IMR-90 (cell line): ENCODE data around the gene KIF16B.

Experiments used
- CTCF ChIP-seq: conservative IDR thresholded peaks from 2 replicates; pipeline ENCODE4 v1.5.1; 2012; ENCODE audit warnings: mild to moderate bottlenecking, low read depth, low read length, improper control_type of control experiment
- SMC3 ChIP-seq: fragments of 150-350 bp; IDR thresholded peaks from 2 replicates; pipeline ENCODE4 v1.6.1; 2016; ENCODE audit warnings: low read depth, mild to moderate bottlenecking, antibody characterized with exemption, low read length, moderate library complexity
- USF2 ChIP-seq: fragments of 150-350 bp; IDR thresholded peaks from 2 replicates; pipeline ENCODE4 v1.6.1; 2017; ENCODE audit warnings: mild to moderate bottlenecking, antibody characterized with exemption, low read length, low read depth

DNA sequence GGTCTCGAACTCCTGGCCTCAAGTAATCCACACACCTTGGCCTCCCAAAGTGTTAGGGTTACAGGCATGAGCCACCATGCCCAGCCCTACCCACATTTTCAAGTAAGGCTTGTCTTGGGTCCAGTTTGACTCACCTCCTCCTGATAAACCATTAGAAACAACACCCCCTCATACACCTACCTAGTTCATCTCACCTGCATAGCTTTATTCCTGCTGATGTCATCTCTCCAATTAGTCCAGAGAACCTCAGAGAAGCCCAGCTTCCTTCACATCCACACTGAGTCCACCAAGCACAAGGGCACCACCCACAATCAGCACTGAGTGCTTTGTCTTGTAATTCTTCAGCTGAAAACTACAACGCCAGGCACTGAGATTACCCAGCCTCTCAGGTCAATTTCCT is 35.3 kb downstream of the KIF16B start:
- TF ChIP-seq CTCF = no peak
- no peak for TF ChIP-seq USF2
- no peak for TF ChIP-seq SMC3
